ENCODE measurements around the gene HES3. TPM values are rescaled to one million over a fixed set of nuclear protein-coding genes. Genes with fewer than 3 reads are reported as not detected.

HES3 gene
- total RNA-seq = not detected in 2 replicates

DNA sequence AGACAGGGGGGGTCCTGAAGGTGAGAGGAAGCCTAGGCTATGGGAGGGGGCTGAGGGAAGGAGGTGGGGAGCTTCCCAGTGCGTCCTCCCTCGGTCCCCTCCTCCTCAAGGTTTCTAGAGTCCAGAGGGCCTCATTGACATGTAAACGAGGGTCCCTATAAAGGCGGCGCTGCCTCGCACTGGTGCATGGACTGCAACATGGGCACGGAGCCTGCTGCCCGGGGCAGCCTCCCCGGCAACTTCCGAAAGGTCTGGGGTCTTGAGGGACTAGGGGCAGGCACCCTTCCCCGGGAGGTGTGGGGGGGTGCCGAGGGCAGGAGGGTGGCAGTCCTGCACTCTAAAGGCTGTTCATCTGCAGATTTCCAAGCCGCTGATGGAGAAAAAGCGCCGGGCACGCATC lies at the start of gene HES3:
HES3 (plus strand) TSS at position 187 of the 400 bp plus-strand sequence; CDS start at position 374, 187 bp downstream.

DNA sequence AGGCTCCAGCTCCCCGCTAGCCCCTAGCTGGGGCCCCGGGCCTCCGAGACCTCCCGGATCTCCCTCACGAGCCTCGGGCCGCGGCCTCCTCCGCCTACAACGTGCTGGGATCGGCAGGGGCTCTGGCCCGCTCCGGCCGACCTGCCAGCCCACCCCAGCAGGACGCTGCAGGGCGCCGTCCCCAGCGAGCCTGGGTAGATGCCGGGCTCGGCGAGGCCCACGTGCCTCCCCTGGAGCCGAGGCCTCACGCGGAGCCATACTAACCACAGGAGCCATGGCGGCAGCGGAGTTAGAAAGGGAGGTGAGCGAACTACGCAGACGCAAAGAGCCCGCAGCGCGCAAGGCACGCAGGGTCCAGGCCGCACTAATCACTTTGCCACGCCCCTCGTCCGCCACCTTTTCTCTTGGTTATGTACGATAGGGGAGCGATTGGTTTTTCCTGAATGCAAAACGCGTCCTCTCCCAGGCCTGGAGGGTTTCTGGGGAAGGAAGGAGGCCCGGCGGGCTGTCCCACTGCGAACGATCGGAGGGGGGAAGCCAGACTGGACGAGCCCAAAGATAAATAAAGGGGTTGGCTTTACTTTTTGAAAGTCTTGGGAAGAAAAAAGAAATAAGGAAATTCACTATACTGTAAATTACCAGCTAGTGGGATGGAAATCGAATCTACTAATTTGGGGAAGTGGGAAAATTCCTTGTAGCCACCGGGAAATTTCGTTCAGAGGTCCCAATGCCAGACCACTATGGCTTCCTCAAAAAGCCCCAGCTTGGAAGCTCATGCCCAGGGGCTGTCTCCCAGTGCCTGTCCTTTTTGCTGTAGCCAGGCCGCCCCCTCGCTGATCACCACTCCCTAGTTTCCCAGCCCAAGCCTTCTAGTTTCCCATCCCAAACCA lies 44.4 kb upstream of the HES3 start, which contains the start of gene RPL22:
RPL22 (minus strand) TSS at position 298 of the 890 bp plus-strand sequence; CDS start at position 276, 22 bp downstream.

DNA sequence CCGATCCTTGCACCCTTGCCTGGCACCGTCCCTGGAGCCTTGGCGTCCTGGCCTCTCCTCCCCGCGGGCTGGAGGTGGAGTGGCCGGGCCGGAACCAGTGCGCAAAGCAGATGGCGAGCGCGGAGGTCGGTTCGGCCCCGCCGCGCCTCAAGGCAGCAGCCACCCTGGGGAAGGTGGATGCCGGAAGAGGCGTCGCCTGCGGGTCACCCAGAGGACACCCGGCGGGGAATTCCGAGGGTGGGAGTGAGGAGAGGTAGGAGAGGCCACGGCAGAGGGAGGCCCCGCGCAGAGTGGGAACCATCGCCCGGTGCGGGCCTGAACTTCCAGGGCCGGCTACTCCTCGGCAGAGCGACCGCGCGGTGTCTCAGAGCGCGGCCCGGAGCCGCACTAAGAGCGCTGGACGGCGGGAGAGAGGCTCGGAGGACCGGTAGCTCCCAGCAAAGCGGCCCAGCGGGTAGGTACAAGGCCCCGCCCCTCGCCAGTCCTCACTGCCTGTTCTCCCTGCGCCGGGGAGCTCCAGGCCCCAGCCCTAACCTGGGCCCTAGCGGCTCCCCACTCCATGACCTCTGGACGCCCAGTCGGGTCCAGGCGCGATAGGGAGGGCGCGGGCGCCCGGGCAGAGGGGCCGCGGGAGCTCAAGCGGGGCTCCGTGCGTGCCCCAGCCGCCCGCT lies 38.0 kb upstream of the HES3 start, which contains the start of gene RNF207:
RNF207 (plus strand) TSS at position 271 of the 671 bp plus-strand sequence. CDS start 417 bp downstream, outside the sequence.

GRCh38 chr1:6260961-6261614 lies 17.1 kb downstream of the HES3 start, which contains the start of gene GPR153:
GPR153 (minus strand) TSS chr1:6261098; CDS start chr1:6254905, 6,193 bp downstream.

Other genes with a start within 250 kb of the HES3 start
- gene KCNAB2, start 198.3 kb upstream of the HES3 start, total RNA-seq = 2.4 and 2.8 TPM in 2 replicates
- gene CHD5, start 63.9 kb upstream of the HES3 start, total RNA-seq = 0.13 TPM in 1 of 2 replicates, not detected in the other
- 184 and 209 TPM in 2 replicates for gene RPL22, start 44.6 kb upstream of the HES3 start, total RNA-seq
- gene RNF207, start 38.1 kb upstream of the HES3 start, total RNA-seq = 5.3 and 6.8 TPM in 2 replicates
- 103 and 132 TPM in 2 replicates for gene ICMT, start 8.2 kb upstream of the HES3 start, total RNA-seq
- 7.9 and 11.4 TPM in 2 replicates for gene GPR153, start 16.9 kb downstream of the HES3 start, total RNA-seq
- gene ACOT7, start 149.6 kb downstream of the HES3 start, total RNA-seq = 82.0 and 83.9 TPM in 2 replicates
- gene HES2, start 175.7 kb downstream of the HES3 start, total RNA-seq = 0.75 and 0.92 TPM in 2 replicates
- not detected in 2 replicates for gene ESPN, start 180.6 kb downstream of the HES3 start, total RNA-seq
- gene TNFRSF25, start 222.0 kb downstream of the HES3 start, total RNA-seq = 5.4 and 7.5 TPM in 2 replicates
- 18.2 and 28.7 TPM in 2 replicates for gene PLEKHG5, start 247.5 kb downstream of the HES3 start, total RNA-seq

Measured in aortic smooth muscle cell (primary cell).